NCI-H524 (cell line): ENCODE data around the gene GSK3B.
A peak's percentile ranks its signal among the peaks of the same experiment; 100 is the strongest.

Source experiments
- DNase-seq, 2 experiments: peaks; one replicate each; lab custom pipeline; 2025; lab: John Stamatoyannopoulos, UW

The GSK3B gene

GRCh38 chr3:119880966-119881365 is 213.3 kb downstream of the GSK3B start:
- no peak for DNase-seq

- no peak for DNase-seq
Observed at GRCh38 chr3:119873646-119874045, 220.6 kb downstream of the GSK3B start.

GRCh38 chr3:119872773-119873172 is 221.5 kb downstream of the GSK3B start:
- no peak for DNase-seq

GRCh38 chr3:119871571-119871970 is 222.7 kb downstream of the GSK3B start:
- no peak for DNase-seq

- no peak for DNase-seq
Observed at GRCh38 chr3:119870512-119870911, 223.7 kb downstream of the GSK3B start.

GRCh38 chr3:119864476-119864875 is 229.8 kb downstream of the GSK3B start:
- DNase-seq = no peak

GRCh38 chr3:119862616-119863015 is 231.6 kb downstream of the GSK3B start:
- DNase-seq = no peak

GRCh38 chr3:119861681-119862080 is 232.6 kb downstream of the GSK3B start:
- no peak for DNase-seq

GRCh38 chr3:119859728-119860127 is 234.5 kb downstream of the GSK3B start:
- DNase-seq = no peak

GRCh38 chr3:119858957-119859356 is 235.3 kb downstream of the GSK3B start:
- DNase-seq = no peak

- DNase-seq = no peak
Observed at GRCh38 chr3:119856695-119857094, 237.6 kb downstream of the GSK3B start.

GRCh38 chr3:119849126-119849525 is 245.1 kb downstream of the GSK3B start:
- no peak for DNase-seq

GRCh38 chr3:119841808-119842471 is 252.3 kb downstream of the GSK3B start:
- DNase-seq = no peak

- DNase-seq = no peak
Observed at GRCh38 chr3:119835556-119835955, 258.7 kb downstream of the GSK3B start.

GRCh38 chr3:119834754-119835370 is 259.4 kb downstream of the GSK3B start:
- DNase-seq = no peak

GRCh38 chr3:119831941-119832371 is 262.3 kb downstream of the GSK3B start:
- DNase-seq = no peak

GRCh38 chr3:119831022-119831421 is 263.2 kb downstream of the GSK3B start:
- DNase-seq = no peak

- DNase-seq = no peak
Observed at GRCh38 chr3:119829420-119829819, 264.8 kb downstream of the GSK3B start.

- no peak for DNase-seq
Observed at GRCh38 chr3:119826711-119827608, 267.3 kb downstream of the GSK3B start.

GRCh38 chr3:119825820-119826219 is 268.4 kb downstream of the GSK3B start:
- DNase-seq = no peak

GRCh38 chr3:119819806-119820205 is 274.4 kb downstream of the GSK3B start:
- DNase-seq = peak in 1 of 2 experiments; percentile 71

- no peak for DNase-seq
Observed at GRCh38 chr3:119818937-119819336, 275.3 kb downstream of the GSK3B start.
